OCI-LY1 (cell line): ENCODE measurements around the gene MCOLN1.

Experiments used
- CTCF ChIP-seq: fragments of 200-600 bp; sonication (generic), shearing (Covaris generic); IDR thresholded peaks from 2 replicates; pipeline ENCODE4 v1.5.1; 2017; ENCODE audit warnings: mild to moderate bottlenecking, antibody characterized with exemption, low read length, moderate library complexity, mixed read lengths
- EZH2 ChIP-seq: fragments of 200-600 bp; sonication (generic), shearing (Covaris generic); IDR thresholded peaks from 2 replicates; pipeline ENCODE4 v1.8.0; 2017; ENCODE audit warnings: borderline replicate concordance, mixed run types, mild to moderate bottlenecking, antibody characterized with exemption, low read length, moderate library complexity, mixed read lengths

GRCh38 chr19:7541828-7542443 is 19.5 kb downstream of the MCOLN1 start:
- TF ChIP-seq EZH2 (no peak), CTCF (no peak)
